ENCODE measurements around the gene ADCYAP1R1.

ADCYAP1R1 gene

GRCh38 chr7:31087351-31087750 lies 35.2 kb downstream of the ADCYAP1R1 start:
- no peak for DNase-seq (ENCODE audit: low read depth in 3 of 3)

- no peak for DNase-seq (ENCODE audit: low read depth in 3 of 3)
Observed at GRCh38 chr7:31091924-31092434, 39.9 kb downstream of the ADCYAP1R1 start.

- no peak for DNase-seq (ENCODE audit: low read depth in 3 of 3)
Observed at GRCh38 chr7:31092606-31093005, 40.5 kb downstream of the ADCYAP1R1 start.

- DNase-seq (ENCODE audit: low read depth in 3 of 3), result no peak
Observed at GRCh38 chr7:31093282-31093681, 41.2 kb downstream of the ADCYAP1R1 start.

- DNase-seq (ENCODE audit: low read depth in 3 of 3), result no peak
Observed at GRCh38 chr7:31094271-31094670, 42.2 kb downstream of the ADCYAP1R1 start.

- DNase-seq (ENCODE audit: low read depth in 3 of 3), result no peak
Observed at GRCh38 chr7:31095286-31096197, 43.4 kb downstream of the ADCYAP1R1 start.

GRCh38 chr7:31096198-31096876 lies 44.2 kb downstream of the ADCYAP1R1 start:
- no peak for DNase-seq (ENCODE audit: low read depth in 3 of 3)

GRCh38 chr7:31096877-31097258 lies 44.8 kb downstream of the ADCYAP1R1 start:
- no peak for DNase-seq (ENCODE audit: low read depth in 3 of 3)

GRCh38 chr7:31098642-31099360 lies 46.7 kb downstream of the ADCYAP1R1 start:
- DNase-seq (ENCODE audit: low read depth in 3 of 3), result no peak

- DNase-seq (ENCODE audit: low read depth in 3 of 3), result no peak
Observed at GRCh38 chr7:31099451-31100444, 47.6 kb downstream of the ADCYAP1R1 start.

GRCh38 chr7:31100445-31100844 lies 48.3 kb downstream of the ADCYAP1R1 start:
- no peak for DNase-seq (ENCODE audit: low read depth in 3 of 3)

GRCh38 chr7:31100871-31101270 lies 48.8 kb downstream of the ADCYAP1R1 start:
- DNase-seq (ENCODE audit: low read depth in 3 of 3), result no peak

GRCh38 chr7:31101544-31101943 lies 49.4 kb downstream of the ADCYAP1R1 start:
- DNase-seq (ENCODE audit: low read depth in 3 of 3), result no peak

- DNase-seq (ENCODE audit: low read depth in 3 of 3), result no peak
Observed at GRCh38 chr7:31102151-31102972, 50.3 kb downstream of the ADCYAP1R1 start.

- no peak for DNase-seq (ENCODE audit: low read depth in 3 of 3)
Observed at GRCh38 chr7:31102973-31103850, 51.1 kb downstream of the ADCYAP1R1 start.

GRCh38 chr7:31104361-31105255 lies 52.5 kb downstream of the ADCYAP1R1 start:
- DNase-seq (ENCODE audit: low read depth in 3 of 3), result no peak

- DNase-seq (ENCODE audit: low read depth in 3 of 3), result no peak
Observed at GRCh38 chr7:31105256-31105950, 53.3 kb downstream of the ADCYAP1R1 start.

All from stimulated activated CD4-positive, alpha-beta T cell treated with anti-CD3 and anti-CD28 coated beads, TNF-alpha, amount 100 ng/mL, for 4 hours (primary cell).